ENCODE results near the gene SSRP1. TPM values are rescaled to one million over a fixed set of nuclear protein-coding genes. Genes with fewer than 3 reads are reported as not detected.

Gene SSRP1
- total RNA-seq, 1 experiment from 2014 or later = 290 TPM

- no TSS peak for BruUV-seq (replicated peaks)
- no peak for DNase-seq
- Histone ChIP-seq H4K20me1 (ENCODE audit: insufficient read depth) (no peaks in the 10 kb centered on the region), H3K27ac (no peak overlapping the region), H3K4me3 (no peak overlapping the region), H3K36me3 (ENCODE audit: low read depth) (no peaks in the 10 kb centered on the region), H3K27me3 (ENCODE audit: insufficient read depth, low read depth) (no peaks in the 10 kb centered on the region), H3K4me2 (no peak overlapping the region), H3K79me2 (ENCODE audit: low read depth) (no peaks in the 10 kb centered on the region), H3K9me2 (ENCODE audit: insufficient read depth) (no peaks in the 10 kb centered on the region), H2AFZ (no peak overlapping the region), H3K9me3 (ENCODE audit: insufficient read depth, low read depth) (no peaks in the 10 kb centered on the region), H3K4me1 (replicated peaks; ENCODE audit: insufficient read depth) (peaks cover 12% of the 10 kb centered on the region), H3F3A (ENCODE audit: insufficient read depth, low read depth) (no peaks in the 10 kb centered on the region; the same call in 1 of the 2 replicates)
- ChIA-PET POLR2A (ENCODE audit: unreplicated experiment) (interaction anchor here (0.6 kb wide), 1 partner anchor 1188 kb away, joined by 3 read pairs; no protein-coding TSS in a partner anchor), CTCF (no interaction called here)
- intact Hi-C loops (cut with micrococcal nuclease; ENCODE audit: unreplicated experiment) = no loop called here
- TF ChIP-seq EZH2 (IDR thresholded peaks at IDR 0.05; ENCODE audit: low read depth) (no peak), CTCF (conservative IDR thresholded peaks at IDR 0.05) (no peak)
Observed at GRCh38 chr11:57342702-57343101, 7.0 kb upstream of the SSRP1 start.

GRCh38 chr11:57341250-57341808, 5.6 kb upstream of the SSRP1 start:
- no peaks in the 10 kb centered on the region for H3K27me3 ChIP-seq (ENCODE audit: insufficient read depth, low read depth)
- no peak for DNase-seq
- no peak overlapping the region for H3K4me2 ChIP-seq
- H3K27ac ChIP-seq = no peak overlapping the region
- TF ChIP-seq CTCF (conservative IDR thresholded peaks at IDR 0.05) = no peak
- TF ChIP-seq EZH2 (IDR thresholded peaks at IDR 0.05; ENCODE audit: low read depth) = no peak
- no peak overlapping the region for H2AFZ ChIP-seq
- no TSS peak for BruUV-seq (replicated peaks)
- ChIA-PET POLR2A (ENCODE audit: unreplicated experiment) (no interaction called here), CTCF (interaction anchor here (0.6 kb wide), 1 partner anchor 139 kb away, joined by 3 read pairs; no protein-coding TSS in a partner anchor)
- no peaks in the 10 kb centered on the region for H3K9me3 ChIP-seq (ENCODE audit: insufficient read depth, low read depth)
- H3K36me3 ChIP-seq (ENCODE audit: low read depth) = no peaks in the 10 kb centered on the region
- no peaks in the 10 kb centered on the region for H3K9me2 ChIP-seq (ENCODE audit: insufficient read depth)
- no peaks in the 10 kb centered on the region for H4K20me1 ChIP-seq (ENCODE audit: insufficient read depth)
- intact Hi-C loops (cut with micrococcal nuclease; ENCODE audit: unreplicated experiment) = no loop called here
- no peak overlapping the region for H3K4me3 ChIP-seq
- peaks cover under 1% of the 10 kb centered on the region; the same call in 1 of the 2 replicates for H3K79me2 ChIP-seq (ENCODE audit: low read depth)
- no peaks in the 10 kb centered on the region; the same call in 1 of the 2 replicates for H3F3A ChIP-seq (ENCODE audit: insufficient read depth, low read depth)
- peaks cover 14% of the 10 kb centered on the region for H3K4me1 ChIP-seq (replicated peaks; ENCODE audit: insufficient read depth)

- TF ChIP-seq EZH2 (IDR thresholded peaks at IDR 0.05; ENCODE audit: low read depth) (no peak), CTCF (conservative IDR thresholded peaks at IDR 0.05) (no peak)
- Histone ChIP-seq H3F3A (ENCODE audit: insufficient read depth, low read depth) (no peaks in the 10 kb centered on the region; the same call in 1 of the 2 replicates), H3K4me1 (replicated peaks; ENCODE audit: insufficient read depth) (peaks cover 19% of the 10 kb centered on the region), H3K9me2 (ENCODE audit: insufficient read depth) (no peaks in the 10 kb centered on the region), H3K79me2 (ENCODE audit: low read depth) (peaks cover 10% of the 10 kb centered on the region), H3K27me3 (ENCODE audit: insufficient read depth, low read depth) (no peaks in the 10 kb centered on the region), H4K20me1 (ENCODE audit: insufficient read depth) (no peaks in the 10 kb centered on the region), H3K27ac (no peak overlapping the region), H3K4me2 (no peak overlapping the region), H3K4me3 (no peak overlapping the region), H2AFZ (no peak overlapping the region), H3K9me3 (ENCODE audit: insufficient read depth, low read depth) (no peaks in the 10 kb centered on the region), H3K36me3 (ENCODE audit: low read depth) (no peaks in the 10 kb centered on the region)
- BruUV-seq (replicated peaks) = no TSS peak
- ChIA-PET POLR2A (ENCODE audit: unreplicated experiment) (no interaction called here), CTCF (interaction anchor here (0.6 to 0.9 kb wide), 3 partner anchors 29 to 91 kb away, joined by 3 to 6 read pairs (median 3); no protein-coding TSS in a partner anchor)
- DNase-seq = no peak
- intact Hi-C loops (cut with micrococcal nuclease; ENCODE audit: unreplicated experiment) = loop anchor here (1.0 kb wide), 1 partner anchor 224 kb away; no protein-coding TSS in a partner anchor
Observed at GRCh38 chr11:57340039-57340615, 4.4 kb upstream of the SSRP1 start.
